WTC11 (cell line): Measurements from ENCODE around the gene MKI67. TPM values are rescaled to one million over a fixed set of nuclear protein-coding genes. Genes with fewer than 3 reads are reported as not detected.

Experiments used
- ATAC-seq: fragments of 200-7000 bp; cut with Tn5 transposase; 2 replicates; pipeline ENCODE4 v1.10.0; 2021; ENCODE audit warnings: mild to moderate bottlenecking, moderate library complexity
- CTCF ChIA-PET: fragments of 300-600 bp; sonication (Branson Sonifier 250); formaldehyde crosslinking; loops from one replicate; lab custom pipeline; 2021; ENCODE audit warnings: antibody characterized with exemption; lab: Charles Lee
- POLR2A ChIA-PET: fragments of 350-600 bp; sonication (Branson Sonifier 250); formaldehyde crosslinking; loops from one replicate; lab custom pipeline; 2021; ENCODE audit warnings: antibody characterized with exemption; lab: Charles Lee
- DNase-seq: peaks from one replicate; pipeline ENCODE4 v3.0.0; 2021; ENCODE audit warnings: low spot score
- H3K27ac Mint-ChIP-seq: 2 replicates; pipeline ENCODE4 v1.8.0; 2021; ENCODE audit warnings: mixed read lengths
- H3K27me3 Mint-ChIP-seq: 2 replicates; pipeline ENCODE4 v1.8.0; 2021; ENCODE audit warnings: low read depth, mild to moderate bottlenecking, moderate library complexity, mixed read lengths
- H3K36me3 Mint-ChIP-seq: 2 replicates; pipeline ENCODE4 v1.8.0; 2021; ENCODE audit warnings: mixed read lengths
- H3K4me1 Mint-ChIP-seq: 2 replicates; pipeline ENCODE4 v1.8.0; 2022; ENCODE audit warnings: mixed read lengths
- H3K4me3 Mint-ChIP-seq: 2 replicates; pipeline ENCODE4 v1.8.0; 2021; ENCODE audit warnings: mild to moderate bottlenecking, moderate library complexity, mixed read lengths
- H3K9me3 Mint-ChIP-seq: 2 replicates; pipeline ENCODE4 v1.8.0; 2021; ENCODE audit warnings: mixed read lengths
- EMX1 ChIP-seq: fragments of 250-450 bp; sonication (Bioruptor Pico); IDR thresholded peaks from 2 replicates; pipeline ENCODE4 v1.8.0; 2021; ENCODE audit warnings: mild to moderate bottlenecking
- ETV6 ChIP-seq: sonication (generic); formaldehyde crosslinking; IDR thresholded peaks from 2 replicates; pipeline ENCODE4 v1.8.1; 2022; ENCODE audit warnings: mild to moderate bottlenecking, missing genetic modification reagents
- GRHL2 ChIP-seq: fragments of 250-450 bp; sonication (Bioruptor Pico); IDR thresholded peaks from 2 replicates; pipeline ENCODE4 v1.8.0; 2022; ENCODE audit warnings: mild to moderate bottlenecking, moderate library complexity; ENCODE audit not compliant: insufficient replicate concordance, severe bottlenecking
- KAT7 ChIP-seq: sonication (generic); formaldehyde crosslinking; IDR thresholded peaks from 2 replicates; pipeline ENCODE4 v1.8.1; 2023; ENCODE audit warnings: missing genetic modification reagents, mild to moderate bottlenecking, borderline replicate concordance
- MXD4 ChIP-seq: fragments of 250-450 bp; sonication (Bioruptor Pico); IDR thresholded peaks from 2 replicates; pipeline ENCODE4 v1.8.0; 2021; ENCODE audit warnings: mild to moderate bottlenecking, moderate library complexity, borderline replicate concordance
- MYBL2 ChIP-seq: sonication (generic); formaldehyde crosslinking; IDR thresholded peaks from 2 replicates; pipeline ENCODE4 v1.8.1; 2023; ENCODE audit warnings: mild to moderate bottlenecking, moderate library complexity, missing genetic modification reagents
- RELA ChIP-seq: sonication (generic); formaldehyde crosslinking; IDR thresholded peaks from 2 replicates; pipeline ENCODE4 v1.8.1; 2022; ENCODE audit warnings: missing genetic modification reagents, mild to moderate bottlenecking, borderline replicate concordance
- SMAD3 ChIP-seq: sonication (generic); formaldehyde crosslinking; IDR thresholded peaks from 2 replicates; pipeline ENCODE4 v1.8.0; 2022; ENCODE audit warnings: missing genetic modification reagents, mild to moderate bottlenecking, borderline replicate concordance
- SOX15 ChIP-seq: fragments of 250-450 bp; sonication (Bioruptor Pico); IDR thresholded peaks from 2 replicates; pipeline ENCODE4 v1.9.0; 2021; ENCODE audit warnings: mild to moderate bottlenecking
- SP1 ChIP-seq: sonication (generic); formaldehyde crosslinking; conservative IDR thresholded peaks from 2 replicates; pipeline ENCODE4 v1.8.1; 2022; ENCODE audit warnings: missing genetic modification reagents
- TP53 ChIP-seq: sonication (generic); formaldehyde crosslinking; IDR thresholded peaks from 2 replicates; pipeline ENCODE4 v1.8.1; 2023; ENCODE audit warnings: mild to moderate bottlenecking, missing genetic modification reagents
- ZNF396 ChIP-seq: fragments of 250-450 bp; sonication (Bioruptor Pico); IDR thresholded peaks from 2 replicates; pipeline ENCODE4 v1.8.0; 2021; ENCODE audit warnings: mild to moderate bottlenecking, moderate library complexity, borderline replicate concordance
- total RNA-seq: library from RNA; stranded (reverse); gene quantifications from 3 replicates; pipeline ENCODE4 v1.2.3, GENCODE V29; 2021
- TF ChIP-seq, protein P1 (sequence below): sonication (generic); formaldehyde crosslinking; IDR thresholded peaks from 2 replicates; pipeline ENCODE4 v1.8.1; 2022; ENCODE audit warnings: mild to moderate bottlenecking, missing genetic modification reagents, moderate library complexity, borderline replicate concordance
- TF ChIP-seq, protein P2 (sequence below): sonication (generic); formaldehyde crosslinking; IDR thresholded peaks from 2 replicates; pipeline ENCODE4 v1.8.1; 2023; ENCODE audit warnings: mild to moderate bottlenecking, missing genetic modification reagents, moderate library complexity
- TF ChIP-seq, protein P3 (sequence below): sonication (generic); formaldehyde crosslinking; IDR thresholded peaks from 2 replicates; pipeline ENCODE4 v1.8.1; 2022; ENCODE audit warnings: low read depth, missing genetic modification reagents, borderline replicate concordance
- TF ChIP-seq, protein P4 (sequence below): sonication (generic); formaldehyde crosslinking; IDR thresholded peaks from 2 replicates; pipeline ENCODE4 v1.8.0; 2022; ENCODE audit warnings: mild to moderate bottlenecking, missing genetic modification reagents
- TF ChIP-seq, protein P5 (sequence below): fragments of 250-450 bp; sonication (Bioruptor Pico); IDR thresholded peaks from 2 replicates; pipeline ENCODE4 v1.8.0; 2021; ENCODE audit warnings: mild to moderate bottlenecking
- TF ChIP-seq, protein P6 (sequence below): sonication (generic); formaldehyde crosslinking; IDR thresholded peaks from 2 replicates; pipeline ENCODE4 v1.8.1; 2022; ENCODE audit warnings: missing genetic modification reagents, borderline replicate concordance

Gene MKI67
- total RNA-seq, 1 experiment from 2014 or later = 118 TPM

DNA sequence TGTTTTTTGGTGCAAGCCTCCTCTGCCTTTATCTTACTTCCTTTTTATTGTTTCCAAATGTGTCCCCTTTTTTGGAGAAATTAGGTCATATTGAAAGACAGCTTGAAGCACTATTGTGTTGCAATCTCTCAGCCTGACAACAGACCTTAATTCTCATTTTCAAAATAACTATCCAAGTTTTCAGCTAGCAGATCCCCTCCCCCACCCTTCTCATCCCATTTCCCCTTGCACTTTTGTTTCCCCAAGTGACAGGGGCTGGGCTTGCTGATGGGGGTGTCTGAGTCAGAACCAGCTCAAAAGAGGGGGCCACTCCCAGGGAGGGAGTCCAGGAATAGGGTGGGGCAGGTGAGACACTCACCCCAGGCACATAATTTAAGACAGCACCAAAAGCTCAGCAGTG, 75.3 kb downstream of the MKI67 start:
- Mint-ChIP-seq H3K4me3 (no peak overlapping the region), H3K27me3 (no peaks in the 10 kb centered on the region), H3K27ac (no peak overlapping the region), H3K9me3 (no peaks in the 10 kb centered on the region), H3K4me1 (peaks cover 9% of the 10 kb centered on the region), H3K36me3 (no peaks in the 10 kb centered on the region)
- TF ChIP-seq ZNF396 (CRISPR knock-in tag) = no peak
- no peak for TF ChIP-seq MYBL2 (CRISPR knock-in tag)
- TF ChIP-seq, protein P1, sequence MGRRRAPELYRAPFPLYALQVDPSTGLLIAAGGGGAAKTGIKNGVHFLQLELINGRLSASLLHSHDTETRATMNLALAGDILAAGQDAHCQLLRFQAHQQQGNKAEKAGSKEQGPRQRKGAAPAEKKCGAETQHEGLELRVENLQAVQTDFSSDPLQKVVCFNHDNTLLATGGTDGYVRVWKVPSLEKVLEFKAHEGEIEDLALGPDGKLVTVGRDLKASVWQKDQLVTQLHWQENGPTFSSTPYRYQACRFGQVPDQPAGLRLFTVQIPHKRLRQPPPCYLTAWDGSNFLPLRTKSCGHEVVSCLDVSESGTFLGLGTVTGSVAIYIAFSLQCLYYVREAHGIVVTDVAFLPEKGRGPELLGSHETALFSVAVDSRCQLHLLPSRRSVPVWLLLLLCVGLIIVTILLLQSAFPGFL = no peak
- no peak for TF ChIP-seq TP53 (CRISPR knock-in tag)
- TF ChIP-seq, protein P2, sequence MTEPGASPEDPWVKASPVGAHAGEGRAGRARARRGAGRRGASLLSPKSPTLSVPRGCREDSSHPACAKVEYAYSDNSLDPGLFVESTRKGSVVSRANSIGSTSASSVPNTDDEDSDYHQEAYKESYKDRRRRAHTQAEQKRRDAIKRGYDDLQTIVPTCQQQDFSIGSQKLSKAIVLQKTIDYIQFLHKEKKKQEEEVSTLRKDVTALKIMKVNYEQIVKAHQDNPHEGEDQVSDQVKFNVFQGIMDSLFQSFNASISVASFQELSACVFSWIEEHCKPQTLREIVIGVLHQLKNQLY (CRISPR knock-in tag) = no peak
- TF ChIP-seq, protein P3, sequence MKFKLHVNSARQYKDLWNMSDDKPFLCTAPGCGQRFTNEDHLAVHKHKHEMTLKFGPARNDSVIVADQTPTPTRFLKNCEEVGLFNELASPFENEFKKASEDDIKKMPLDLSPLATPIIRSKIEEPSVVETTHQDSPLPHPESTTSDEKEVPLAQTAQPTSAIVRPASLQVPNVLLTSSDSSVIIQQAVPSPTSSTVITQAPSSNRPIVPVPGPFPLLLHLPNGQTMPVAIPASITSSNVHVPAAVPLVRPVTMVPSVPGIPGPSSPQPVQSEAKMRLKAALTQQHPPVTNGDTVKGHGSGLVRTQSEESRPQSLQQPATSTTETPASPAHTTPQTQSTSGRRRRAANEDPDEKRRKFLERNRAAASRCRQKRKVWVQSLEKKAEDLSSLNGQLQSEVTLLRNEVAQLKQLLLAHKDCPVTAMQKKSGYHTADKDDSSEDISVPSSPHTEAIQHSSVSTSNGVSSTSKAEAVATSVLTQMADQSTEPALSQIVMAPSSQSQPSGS = no peak
- TF ChIP-seq KAT7 (CRISPR knock-in tag) = no peak
- no peak for TF ChIP-seq SP1 (CRISPR knock-in tag)
- TF ChIP-seq ETV6 = no peak
- no peak for TF ChIP-seq SOX15 (CRISPR knock-in tag)
- no peak for TF ChIP-seq EMX1 (CRISPR knock-in tag)
- TF ChIP-seq, protein P4, sequence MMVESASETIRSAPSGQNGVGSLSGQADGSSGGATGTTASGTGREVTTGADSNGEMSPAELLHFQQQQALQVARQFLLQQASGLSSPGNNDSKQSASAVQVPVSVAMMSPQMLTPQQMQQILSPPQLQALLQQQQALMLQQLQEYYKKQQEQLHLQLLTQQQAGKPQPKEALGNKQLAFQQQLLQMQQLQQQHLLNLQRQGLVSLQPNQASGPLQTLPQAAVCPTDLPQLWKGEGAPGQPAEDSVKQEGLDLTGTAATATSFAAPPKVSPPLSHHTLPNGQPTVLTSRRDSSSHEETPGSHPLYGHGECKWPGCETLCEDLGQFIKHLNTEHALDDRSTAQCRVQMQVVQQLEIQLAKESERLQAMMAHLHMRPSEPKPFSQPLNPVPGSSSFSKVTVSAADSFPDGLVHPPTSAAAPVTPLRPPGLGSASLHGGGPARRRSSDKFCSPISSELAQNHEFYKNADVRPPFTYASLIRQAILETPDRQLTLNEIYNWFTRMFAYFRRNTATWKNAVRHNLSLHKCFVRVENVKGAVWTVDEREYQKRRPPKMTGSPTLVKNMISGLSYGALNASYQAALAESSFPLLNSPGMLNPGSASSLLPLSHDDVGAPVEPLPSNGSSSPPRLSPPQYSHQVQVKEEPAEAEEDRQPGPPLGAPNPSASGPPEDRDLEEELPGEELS (CRISPR knock-in tag) = no peak
- TF ChIP-seq, protein P5, sequence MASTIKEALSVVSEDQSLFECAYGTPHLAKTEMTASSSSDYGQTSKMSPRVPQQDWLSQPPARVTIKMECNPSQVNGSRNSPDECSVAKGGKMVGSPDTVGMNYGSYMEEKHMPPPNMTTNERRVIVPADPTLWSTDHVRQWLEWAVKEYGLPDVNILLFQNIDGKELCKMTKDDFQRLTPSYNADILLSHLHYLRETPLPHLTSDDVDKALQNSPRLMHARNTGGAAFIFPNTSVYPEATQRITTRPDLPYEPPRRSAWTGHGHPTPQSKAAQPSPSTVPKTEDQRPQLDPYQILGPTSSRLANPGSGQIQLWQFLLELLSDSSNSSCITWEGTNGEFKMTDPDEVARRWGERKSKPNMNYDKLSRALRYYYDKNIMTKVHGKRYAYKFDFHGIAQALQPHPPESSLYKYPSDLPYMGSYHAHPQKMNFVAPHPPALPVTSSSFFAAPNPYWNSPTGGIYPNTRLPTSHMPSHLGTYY = no peak
- no peak for TF ChIP-seq RELA (CRISPR knock-in tag)
- ATAC-seq (no peak), DNase-seq (no peak)
- CTCF ChIA-PET = interaction anchor here (5.6 kb wide), 1 partner anchor 16 kb away, joined by 50 read pairs; no protein-coding TSS in a partner anchor
- POLR2A ChIA-PET = no interaction called here

DNA sequence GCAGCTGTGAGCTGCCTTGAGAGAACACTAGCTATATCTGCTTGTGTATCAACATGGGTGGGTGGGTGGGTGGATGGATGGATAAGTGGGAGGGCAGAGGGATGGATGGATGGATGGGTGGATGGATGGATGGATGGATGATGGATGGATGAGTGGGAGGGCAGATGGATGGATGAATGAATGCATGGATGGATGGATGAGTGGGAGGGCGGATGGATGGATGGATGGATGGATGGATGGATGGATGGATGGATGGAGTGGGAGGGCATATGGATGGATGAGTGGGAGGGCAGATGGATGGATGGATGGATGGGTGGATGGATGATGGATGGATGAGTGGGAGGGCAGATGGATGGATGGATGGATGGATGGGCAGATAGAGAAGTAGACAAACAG, 76.1 kb downstream of the MKI67 start:
- DNase-seq (no peak), ATAC-seq (no peak)
- Mint-ChIP-seq H3K27ac (no peak overlapping the region), H3K27me3 (no peaks in the 10 kb centered on the region), H3K9me3 (no peaks in the 10 kb centered on the region), H3K4me3 (no peak overlapping the region), H3K4me1 (peaks cover 9% of the 10 kb centered on the region), H3K36me3 (no peaks in the 10 kb centered on the region)
- ChIA-PET CTCF (interaction anchor here (5.6 kb wide), 1 partner anchor 15 kb away, joined by 50 read pairs; no protein-coding TSS in a partner anchor), POLR2A (no interaction called here)
- TF ChIP-seq, protein P2 (CRISPR knock-in tag) = no peak
- TF ChIP-seq GRHL2 (CRISPR knock-in tag) = no peak
- no peak for TF ChIP-seq MXD4 (CRISPR knock-in tag)
- no peak for TF ChIP-seq RELA (CRISPR knock-in tag)
- TF ChIP-seq SMAD3 (CRISPR knock-in tag) = no peak
- TF ChIP-seq, protein P6, sequence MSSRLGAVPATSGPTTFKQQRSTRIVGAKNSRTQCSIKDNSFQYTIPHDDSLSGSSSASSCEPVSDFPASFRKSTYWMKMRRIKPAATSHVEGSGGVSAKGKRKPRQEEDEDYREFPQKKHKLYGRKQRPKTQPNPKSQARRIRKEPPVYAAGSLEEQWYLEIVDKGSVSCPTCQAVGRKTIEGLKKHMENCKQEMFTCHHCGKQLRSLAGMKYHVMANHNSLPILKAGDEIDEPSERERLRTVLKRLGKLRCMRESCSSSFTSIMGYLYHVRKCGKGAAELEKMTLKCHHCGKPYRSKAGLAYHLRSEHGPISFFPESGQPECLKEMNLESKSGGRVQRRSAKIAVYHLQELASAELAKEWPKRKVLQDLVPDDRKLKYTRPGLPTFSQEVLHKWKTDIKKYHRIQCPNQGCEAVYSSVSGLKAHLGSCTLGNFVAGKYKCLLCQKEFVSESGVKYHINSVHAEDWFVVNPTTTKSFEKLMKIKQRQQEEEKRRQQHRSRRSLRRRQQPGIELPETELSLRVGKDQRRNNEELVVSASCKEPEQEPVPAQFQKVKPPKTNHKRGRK = no peak
